ENCODE data around the gene GPC5. TPM values are rescaled to one million over a fixed set of nuclear protein-coding genes. Genes with fewer than 3 reads are reported as not detected.

The GPC5 gene
- total RNA-seq, 1 experiment from 2014 or later: not detected

DNA sequence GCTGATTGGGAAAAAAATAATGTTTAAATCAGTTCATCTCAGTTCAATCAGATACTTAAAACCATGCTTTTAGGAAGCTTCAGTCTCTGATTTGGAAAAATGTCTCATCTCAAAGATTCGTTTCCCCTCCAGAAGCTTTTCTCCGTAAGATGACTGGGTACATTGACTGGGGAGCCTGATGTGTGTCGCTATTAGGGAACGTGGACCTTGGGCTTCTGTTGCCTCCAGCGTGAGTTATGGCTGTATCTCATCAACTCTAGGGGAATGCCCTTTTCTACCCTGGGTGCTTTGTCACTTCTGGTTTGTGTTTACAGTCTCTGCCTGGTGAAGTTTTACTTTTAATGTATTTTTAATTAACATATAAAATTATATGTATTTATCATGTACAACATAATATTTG lies 1192.7 kb downstream of the GPC5 start:
- H3K36me3 Mint-ChIP-seq (ENCODE audit: insufficient read depth, unreplicated experiment): no peaks in the 10 kb centered on the region
- no TSS peak for BruUV-seq (replicated peaks)
- H3K27me3 Mint-ChIP-seq (ENCODE audit: unreplicated experiment): no peaks in the 10 kb centered on the region
- H3K9me3 Mint-ChIP-seq (ENCODE audit: low read depth, unreplicated experiment): peaks cover 13% of the 10 kb centered on the region
- no peak for DNase-seq
- no peak overlapping the region for H3K27ac Mint-ChIP-seq (ENCODE audit: unreplicated experiment)
- H3K4me3 Mint-ChIP-seq (ENCODE audit: low read depth, unreplicated experiment): no peak overlapping the region
- H3K4me1 Mint-ChIP-seq (ENCODE audit: low read depth, unreplicated experiment): no peaks in the 10 kb centered on the region
- intact Hi-C loops (cut with micrococcal nuclease; ENCODE audit: unreplicated experiment): no loop called here
- CTCF ChIA-PET: no interaction called here
- TF ChIP-seq, protein P1, sequence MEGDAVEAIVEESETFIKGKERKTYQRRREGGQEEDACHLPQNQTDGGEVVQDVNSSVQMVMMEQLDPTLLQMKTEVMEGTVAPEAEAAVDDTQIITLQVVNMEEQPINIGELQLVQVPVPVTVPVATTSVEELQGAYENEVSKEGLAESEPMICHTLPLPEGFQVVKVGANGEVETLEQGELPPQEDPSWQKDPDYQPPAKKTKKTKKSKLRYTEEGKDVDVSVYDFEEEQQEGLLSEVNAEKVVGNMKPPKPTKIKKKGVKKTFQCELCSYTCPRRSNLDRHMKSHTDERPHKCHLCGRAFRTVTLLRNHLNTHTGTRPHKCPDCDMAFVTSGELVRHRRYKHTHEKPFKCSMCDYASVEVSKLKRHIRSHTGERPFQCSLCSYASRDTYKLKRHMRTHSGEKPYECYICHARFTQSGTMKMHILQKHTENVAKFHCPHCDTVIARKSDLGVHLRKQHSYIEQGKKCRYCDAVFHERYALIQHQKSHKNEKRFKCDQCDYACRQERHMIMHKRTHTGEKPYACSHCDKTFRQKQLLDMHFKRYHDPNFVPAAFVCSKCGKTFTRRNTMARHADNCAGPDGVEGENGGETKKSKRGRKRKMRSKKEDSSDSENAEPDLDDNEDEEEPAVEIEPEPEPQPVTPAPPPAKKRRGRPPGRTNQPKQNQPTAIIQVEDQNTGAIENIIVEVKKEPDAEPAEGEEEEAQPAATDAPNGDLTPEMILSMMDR (IDR thresholded peaks at IDR 0.05; ENCODE audit: unreplicated experiment): no peak

DNA sequence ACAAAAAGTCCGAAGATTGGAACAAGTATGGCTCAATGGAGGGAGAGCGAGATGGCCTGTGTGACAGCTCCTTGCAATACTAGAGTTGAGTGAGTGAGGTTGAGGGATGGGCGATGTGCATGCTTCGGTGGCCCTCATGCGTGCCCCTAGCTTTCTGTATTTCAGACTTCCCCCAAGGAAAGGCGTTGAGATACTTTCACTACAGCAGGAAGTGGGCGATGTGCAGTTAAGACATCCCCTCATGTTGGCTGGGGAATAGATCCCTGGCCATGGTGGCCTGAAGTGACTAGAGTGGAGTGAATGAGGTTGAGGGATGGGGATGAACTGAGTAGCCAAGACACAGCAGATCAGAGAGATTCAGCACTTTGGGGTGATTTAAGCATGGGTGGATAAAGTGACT lies 1194.3 kb downstream of the GPC5 start:
- H3K27ac Mint-ChIP-seq (ENCODE audit: unreplicated experiment): no peak overlapping the region
- CTCF ChIA-PET: no interaction called here
- TF ChIP-seq, protein P1 (IDR thresholded peaks at IDR 0.05; ENCODE audit: unreplicated experiment): no peak
- H3K9me3 Mint-ChIP-seq (ENCODE audit: low read depth, unreplicated experiment): peaks cover 13% of the 10 kb centered on the region
- no peak overlapping the region for H3K4me3 Mint-ChIP-seq (ENCODE audit: low read depth, unreplicated experiment)
- no peak for DNase-seq
- no peaks in the 10 kb centered on the region for H3K4me1 Mint-ChIP-seq (ENCODE audit: low read depth, unreplicated experiment)
- intact Hi-C loops (cut with micrococcal nuclease; ENCODE audit: unreplicated experiment): no loop called here
- no TSS peak for BruUV-seq (replicated peaks)
- H3K27me3 Mint-ChIP-seq (ENCODE audit: unreplicated experiment): no peaks in the 10 kb centered on the region
- H3K36me3 Mint-ChIP-seq (ENCODE audit: insufficient read depth, unreplicated experiment): no peaks in the 10 kb centered on the region

DNA sequence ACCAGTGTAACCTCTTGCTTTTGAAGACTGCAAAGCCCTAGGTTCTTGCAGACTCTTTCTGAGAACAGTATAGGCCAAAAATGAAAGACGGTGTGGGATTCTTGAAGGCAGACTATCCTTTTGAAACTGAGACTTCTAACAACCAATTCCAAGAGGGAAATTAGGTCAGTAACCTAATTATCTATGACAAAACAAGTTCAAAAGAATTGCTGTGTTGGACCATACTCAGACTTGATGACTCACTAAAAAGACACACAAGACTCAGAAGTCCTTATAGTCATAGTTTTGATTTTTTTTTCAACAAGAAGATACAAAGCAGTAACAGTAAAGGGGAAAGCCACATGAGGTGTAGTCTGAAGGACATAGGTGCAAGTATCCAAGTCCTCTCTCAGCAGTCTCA lies 1204.1 kb downstream of the GPC5 start:
- CTCF ChIA-PET: no interaction called here
- intact Hi-C loops (cut with micrococcal nuclease; ENCODE audit: unreplicated experiment): no loop called here
- TF ChIP-seq, protein P1 (IDR thresholded peaks at IDR 0.05; ENCODE audit: unreplicated experiment): no peak
- no peaks in the 10 kb centered on the region for H3K27me3 Mint-ChIP-seq (ENCODE audit: unreplicated experiment)
- H3K4me1 Mint-ChIP-seq (ENCODE audit: low read depth, unreplicated experiment): no peaks in the 10 kb centered on the region
- no peak overlapping the region for H3K27ac Mint-ChIP-seq (ENCODE audit: unreplicated experiment)
- no peak for DNase-seq
- no TSS peak for BruUV-seq (replicated peaks)
- no peak overlapping the region for H3K4me3 Mint-ChIP-seq (ENCODE audit: low read depth, unreplicated experiment)
- H3K36me3 Mint-ChIP-seq (ENCODE audit: insufficient read depth, unreplicated experiment): no peaks in the 10 kb centered on the region
- H3K9me3 Mint-ChIP-seq (ENCODE audit: low read depth, unreplicated experiment): no peaks in the 10 kb centered on the region

DNA sequence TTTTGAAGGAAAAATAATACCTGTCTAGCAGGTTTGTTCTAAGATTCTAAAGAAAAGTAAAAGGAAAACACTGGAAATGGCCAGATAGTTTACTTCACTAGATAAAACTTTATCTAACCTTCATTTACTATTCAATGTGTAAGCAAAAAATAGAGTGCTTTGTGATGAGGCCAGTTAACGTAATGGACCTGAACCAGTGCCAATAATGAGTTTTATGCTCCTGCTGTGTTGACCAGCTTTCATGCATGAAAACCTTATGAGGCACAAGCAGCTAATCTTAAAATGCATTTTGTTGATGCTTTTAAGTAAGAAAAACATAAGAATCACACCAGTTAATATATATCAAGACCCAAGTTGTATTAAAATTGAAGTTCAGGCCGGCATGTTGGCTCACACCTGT lies 1211.0 kb downstream of the GPC5 start:
- no peak overlapping the region for H3K4me3 Mint-ChIP-seq (ENCODE audit: low read depth, unreplicated experiment)
- TF ChIP-seq, protein P1 (IDR thresholded peaks at IDR 0.05; ENCODE audit: unreplicated experiment): no peak
- CTCF ChIA-PET: no interaction called here
- H3K9me3 Mint-ChIP-seq (ENCODE audit: low read depth, unreplicated experiment): no peaks in the 10 kb centered on the region
- no TSS peak for BruUV-seq (replicated peaks)
- intact Hi-C loops (cut with micrococcal nuclease; ENCODE audit: unreplicated experiment): no loop called here
- H3K4me1 Mint-ChIP-seq (ENCODE audit: low read depth, unreplicated experiment): no peaks in the 10 kb centered on the region
- no peaks in the 10 kb centered on the region for H3K36me3 Mint-ChIP-seq (ENCODE audit: insufficient read depth, unreplicated experiment)
- H3K27ac Mint-ChIP-seq (ENCODE audit: unreplicated experiment): no peak overlapping the region
- no peak for DNase-seq
- H3K27me3 Mint-ChIP-seq (ENCODE audit: unreplicated experiment): no peaks in the 10 kb centered on the region

DNA sequence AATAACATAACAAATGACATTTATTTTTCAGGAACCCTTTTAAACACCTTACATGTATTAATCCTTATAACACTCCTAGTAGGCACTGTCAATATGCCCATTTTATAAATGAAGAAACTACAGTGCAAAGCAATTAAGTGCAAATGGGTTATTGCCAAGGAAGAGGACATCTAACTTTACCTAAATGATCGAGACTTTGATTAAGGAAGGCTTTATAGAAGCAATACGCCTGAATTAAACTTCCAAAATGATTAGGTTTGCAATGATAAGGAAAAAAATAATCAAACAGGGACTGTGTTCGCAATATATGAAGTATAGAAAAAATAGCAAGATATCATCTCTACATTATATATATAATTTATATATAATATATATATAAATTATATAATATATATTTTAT lies 1214.5 kb downstream of the GPC5 start:
- no TSS peak for BruUV-seq (replicated peaks)
- no peak overlapping the region for H3K4me3 Mint-ChIP-seq (ENCODE audit: low read depth, unreplicated experiment)
- DNase-seq: no peak
- no peaks in the 10 kb centered on the region for H3K36me3 Mint-ChIP-seq (ENCODE audit: insufficient read depth, unreplicated experiment)
- peaks cover 2% of the 10 kb centered on the region for H3K9me3 Mint-ChIP-seq (ENCODE audit: low read depth, unreplicated experiment)
- no peak overlapping the region for H3K27ac Mint-ChIP-seq (ENCODE audit: unreplicated experiment)
- no peaks in the 10 kb centered on the region for H3K4me1 Mint-ChIP-seq (ENCODE audit: low read depth, unreplicated experiment)
- TF ChIP-seq, protein P1 (IDR thresholded peaks at IDR 0.05; ENCODE audit: unreplicated experiment): no peak
- H3K27me3 Mint-ChIP-seq (ENCODE audit: unreplicated experiment): no peaks in the 10 kb centered on the region
- CTCF ChIA-PET: no interaction called here
- intact Hi-C loops (cut with micrococcal nuclease; ENCODE audit: unreplicated experiment): no loop called here
